22Rv1 (cell line): ENCODE results near the gene IFNB1.

Experiments used
- CTCF ChIP-seq: fragments of 450-650 bp; IDR thresholded peaks from 2 replicates; pipeline ENCODE4 v1.5.1; 2017; ENCODE audit warnings: mild to moderate bottlenecking
- ZFX ChIP-seq: fragments of 450-650 bp; IDR thresholded peaks from 2 replicates; pipeline ENCODE4 v1.6.1; 2017; ENCODE audit warnings: antibody characterized with exemption, borderline replicate concordance

- TF ChIP-seq CTCF (no peak), ZFX (no peak)
Observed at GRCh38 chr9:21082671-21083070, 4.9 kb upstream of the IFNB1 start.
